NCI-H1436 (cell line): ENCODE data around the gene LRCH4.

ENCODE experiments used
- DNase-seq: peaks from one replicate; lab custom pipeline; 2025; lab: John Stamatoyannopoulos, UW

Gene LRCH4

GRCh38 chr7:100604976-100605911 lies 19.3 kb upstream of the LRCH4 start:
- DNase-seq = no peak

GRCh38 chr7:100604028-100604975 lies 18.4 kb upstream of the LRCH4 start:
- peak; percentile 45 for DNase-seq

- no peak for DNase-seq
Measured at GRCh38 chr7:100603726-100604027, 17.7 kb upstream of the LRCH4 start.

- no peak for DNase-seq
Measured at GRCh38 chr7:100602889-100603725, 17.2 kb upstream of the LRCH4 start.

- DNase-seq = no peak
Measured at GRCh38 chr7:100600730-100601038, 14.8 kb upstream of the LRCH4 start.

- no peak for DNase-seq
Measured at GRCh38 chr7:100599911-100600729, 14.2 kb upstream of the LRCH4 start.

GRCh38 chr7:100598425-100598824 lies 12.5 kb upstream of the LRCH4 start:
- DNase-seq = no peak

- no peak for DNase-seq
Measured at GRCh38 chr7:100595188-100595587, 9.3 kb upstream of the LRCH4 start.

- DNase-seq = no peak
Measured at GRCh38 chr7:100591596-100591995, 5.7 kb upstream of the LRCH4 start.

GRCh38 chr7:100590077-100590737 lies 4.3 kb upstream of the LRCH4 start:
- DNase-seq = no peak

- DNase-seq = no peak
Measured at GRCh38 chr7:100589341-100589947, 3.5 kb upstream of the LRCH4 start.

GRCh38 chr7:100588438-100588837 lies 2.5 kb upstream of the LRCH4 start:
- no peak for DNase-seq

- DNase-seq = peak; percentile 99
Measured at GRCh38 chr7:100586266-100587025, 517 bp upstream of the LRCH4 start, which contains the start of gene FBXO24. Gene FBXO24 (plus strand): TSS chr7:100586328. CDS start chr7:100586626, 298 bp downstream.

GRCh38 chr7:100584683-100585510 lies 1.0 kb downstream of the LRCH4 start:
- DNase-seq = no peak

GRCh38 chr7:100584054-100584682 lies 1.8 kb downstream of the LRCH4 start:
- DNase-seq = no peak

- DNase-seq = no peak
Measured at GRCh38 chr7:100583132-100584053, 2.5 kb downstream of the LRCH4 start.

- no peak for DNase-seq
Measured at GRCh38 chr7:100582650-100583049, 3.3 kb downstream of the LRCH4 start.
